GM12892 (cell line): ENCODE results near the gene CHMP6.

Experiments used
- POLR2A ChIP-seq: IDR thresholded peaks from 2 replicates; pipeline ENCODE4 v1.6.1; 2011; ENCODE audit warnings: low read depth, low read length, control low read depth
- POLR2AphosphoS5 ChIP-seq: IDR thresholded peaks from 2 replicates; pipeline ENCODE4 v1.6.1; 2011; ENCODE audit warnings: low read depth, low read length, control low read depth
- TAF1 ChIP-seq: IDR thresholded peaks from 2 replicates; pipeline ENCODE4 v1.6.1; 2011; ENCODE audit warnings: low read depth, mild to moderate bottlenecking, control low read depth, low read length, borderline replicate concordance

DNA sequence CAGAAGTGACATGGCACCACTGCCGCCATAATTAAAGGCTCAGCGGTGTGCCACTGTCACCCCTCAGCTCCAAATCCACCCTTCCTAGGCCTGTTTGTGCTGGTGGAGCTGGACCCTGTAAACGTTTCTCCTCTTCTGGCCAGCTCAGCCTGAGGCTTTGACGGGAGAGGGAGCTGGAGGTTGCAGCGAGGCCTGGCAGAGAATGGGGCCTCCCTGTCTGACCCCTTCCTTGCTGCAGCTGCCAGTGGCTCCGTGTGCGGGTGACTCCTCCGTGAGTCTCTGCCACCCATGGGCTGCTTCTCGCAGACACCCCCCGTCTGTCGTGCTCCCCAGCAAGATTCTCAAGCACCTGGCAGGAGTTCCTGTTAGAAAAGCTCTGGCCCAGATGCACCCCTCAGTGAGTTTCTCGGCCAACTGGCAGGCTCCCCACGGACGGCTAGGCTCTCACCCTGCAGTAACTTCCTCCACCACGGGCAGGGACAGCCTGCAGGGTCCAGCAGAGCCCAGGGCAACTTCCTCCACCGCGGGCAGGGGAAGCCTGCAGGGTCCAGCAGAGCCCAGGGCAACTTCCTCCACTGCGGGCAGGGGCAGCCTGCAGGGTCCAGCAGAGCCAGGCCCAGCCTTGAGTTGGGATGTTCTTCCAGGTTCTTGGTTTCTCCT, 4.7 kb upstream of the CHMP6 start:
- TF ChIP-seq TAF1 = no peak
- TF ChIP-seq POLR2AphosphoS5 = no peak
- TF ChIP-seq POLR2A = no peak
